ENCODE data around the gene ZNF687.
A peak's percentile ranks its signal among the peaks of the same experiment; 100 is the strongest.

ZNF687 gene

DNA sequence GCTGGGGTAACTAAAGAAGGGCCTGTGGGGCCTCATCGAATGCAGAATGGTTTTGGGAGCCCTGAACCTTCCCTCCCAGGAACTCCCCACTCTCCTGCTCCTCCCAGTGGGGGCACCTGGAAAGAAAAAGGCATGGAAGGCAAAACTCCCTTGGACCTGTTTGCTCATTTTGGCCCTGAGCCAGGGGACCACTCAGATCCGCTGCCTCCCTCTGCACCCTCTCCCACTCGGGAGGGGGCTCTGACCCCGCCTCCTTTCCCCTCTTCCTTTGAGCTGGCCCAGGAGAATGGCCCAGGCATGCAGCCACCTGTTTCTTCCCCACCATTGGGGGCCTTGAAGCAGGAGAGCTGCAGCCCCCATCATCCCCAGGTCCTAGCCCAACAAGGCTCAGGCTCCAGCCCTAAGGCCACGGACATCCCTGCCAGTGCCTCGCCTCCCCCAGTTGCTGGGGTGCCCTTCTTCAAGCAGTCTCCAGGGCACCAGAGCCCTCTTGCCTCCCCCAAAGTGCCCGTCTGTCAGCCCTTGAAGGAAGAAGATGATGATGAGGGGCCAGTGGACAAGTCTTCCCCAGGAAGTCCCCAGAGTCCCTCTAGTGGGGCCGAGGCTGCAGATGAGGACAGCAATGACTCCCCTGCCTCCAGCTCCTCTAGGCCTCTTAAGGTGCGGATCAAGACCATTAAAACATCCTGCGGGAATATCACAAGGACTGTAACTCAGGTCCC lies 4.7 kb downstream of the ZNF687 start:
- no peak overlapping the region for H3K27ac ChIP-seq (ENCODE audit: low read depth, low read length)
- no peaks in the 10 kb centered on the region for H3K27me3 ChIP-seq (ENCODE audit: control insufficient read depth, insufficient read depth, low read length)
- no peaks in the 10 kb centered on the region for H3K4me1 ChIP-seq (ENCODE audit: control insufficient read depth, insufficient read depth, low read length)
- H3K36me3 ChIP-seq (ENCODE audit: control insufficient read depth, insufficient read depth, low read length), result peaks cover 42% of the 10 kb centered on the region
- H3K9ac ChIP-seq (ENCODE audit: low read length), result no peak overlapping the region
- no peak overlapping the region for H3K4me3 ChIP-seq (ENCODE audit: low read length)

GRCh38 chr1:151287341-151287699 lies 5.2 kb downstream of the ZNF687 start:
- H3K36me3 ChIP-seq (ENCODE audit: control insufficient read depth, insufficient read depth, low read length), result peaks cover 46% of the 10 kb centered on the region
- no peak overlapping the region for H3K9ac ChIP-seq (ENCODE audit: low read length)
- H3K4me3 ChIP-seq (ENCODE audit: low read length), result no peak overlapping the region
- H3K27me3 ChIP-seq (ENCODE audit: control insufficient read depth, insufficient read depth, low read length), result no peaks in the 10 kb centered on the region
- H3K27ac ChIP-seq (ENCODE audit: low read depth, low read length), result no peak overlapping the region
- no peaks in the 10 kb centered on the region for H3K4me1 ChIP-seq (ENCODE audit: control insufficient read depth, insufficient read depth, low read length)

GRCh38 chr1:151287767-151288500 lies 5.8 kb downstream of the ZNF687 start:
- Histone ChIP-seq H3K4me3 (ENCODE audit: low read length) (no peak overlapping the region), H3K27me3 (ENCODE audit: control insufficient read depth, insufficient read depth, low read length) (no peaks in the 10 kb centered on the region), H3K27ac (ENCODE audit: low read depth, low read length) (no peak overlapping the region), H3K36me3 (ENCODE audit: control insufficient read depth, insufficient read depth, low read length) (peaks cover 52% of the 10 kb centered on the region), H3K9ac (ENCODE audit: low read length) (no peak overlapping the region), H3K4me1 (ENCODE audit: control insufficient read depth, insufficient read depth, low read length) (no peaks in the 10 kb centered on the region)

DNA sequence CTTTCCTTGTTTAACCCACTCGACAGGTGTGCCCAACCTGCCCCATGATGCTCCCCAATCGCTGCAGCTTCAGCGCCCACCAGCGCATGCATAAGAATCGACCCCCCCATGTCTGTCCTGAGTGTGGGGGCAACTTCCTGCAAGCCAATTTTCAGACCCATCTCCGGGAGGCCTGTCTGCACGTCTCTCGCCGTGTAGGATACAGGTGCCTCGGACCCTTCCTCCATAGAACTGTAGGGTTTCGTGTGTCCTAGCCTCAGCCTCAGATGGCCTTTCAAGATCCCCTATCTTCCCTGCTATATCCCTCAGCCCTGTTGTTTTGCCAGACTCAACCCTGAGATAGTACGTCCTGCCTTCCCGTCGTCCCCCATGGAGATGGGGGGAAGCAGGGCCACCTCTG lies 6.4 kb downstream of the ZNF687 start:
- Histone ChIP-seq H3K27ac (ENCODE audit: low read depth, low read length) (no peak overlapping the region), H3K4me3 (ENCODE audit: low read length) (no peak overlapping the region), H3K36me3 (ENCODE audit: control insufficient read depth, insufficient read depth, low read length) (peaks cover 58% of the 10 kb centered on the region), H3K4me1 (ENCODE audit: control insufficient read depth, insufficient read depth, low read length) (no peaks in the 10 kb centered on the region), H3K9ac (ENCODE audit: low read length) (no peak overlapping the region), H3K27me3 (ENCODE audit: control insufficient read depth, insufficient read depth, low read length) (no peaks in the 10 kb centered on the region)

GRCh38 chr1:151289080-151289935 lies 7.2 kb downstream of the ZNF687 start:
- Histone ChIP-seq H3K36me3 (ENCODE audit: control insufficient read depth, insufficient read depth, low read length) (peaks cover 66% of the 10 kb centered on the region), H3K4me3 (ENCODE audit: low read length) (no peak overlapping the region), H3K27ac (ENCODE audit: low read depth, low read length) (no peak overlapping the region), H3K27me3 (ENCODE audit: control insufficient read depth, insufficient read depth, low read length) (no peaks in the 10 kb centered on the region), H3K9ac (ENCODE audit: low read length) (no peak overlapping the region), H3K4me1 (ENCODE audit: control insufficient read depth, insufficient read depth, low read length) (no peaks in the 10 kb centered on the region)

DNA sequence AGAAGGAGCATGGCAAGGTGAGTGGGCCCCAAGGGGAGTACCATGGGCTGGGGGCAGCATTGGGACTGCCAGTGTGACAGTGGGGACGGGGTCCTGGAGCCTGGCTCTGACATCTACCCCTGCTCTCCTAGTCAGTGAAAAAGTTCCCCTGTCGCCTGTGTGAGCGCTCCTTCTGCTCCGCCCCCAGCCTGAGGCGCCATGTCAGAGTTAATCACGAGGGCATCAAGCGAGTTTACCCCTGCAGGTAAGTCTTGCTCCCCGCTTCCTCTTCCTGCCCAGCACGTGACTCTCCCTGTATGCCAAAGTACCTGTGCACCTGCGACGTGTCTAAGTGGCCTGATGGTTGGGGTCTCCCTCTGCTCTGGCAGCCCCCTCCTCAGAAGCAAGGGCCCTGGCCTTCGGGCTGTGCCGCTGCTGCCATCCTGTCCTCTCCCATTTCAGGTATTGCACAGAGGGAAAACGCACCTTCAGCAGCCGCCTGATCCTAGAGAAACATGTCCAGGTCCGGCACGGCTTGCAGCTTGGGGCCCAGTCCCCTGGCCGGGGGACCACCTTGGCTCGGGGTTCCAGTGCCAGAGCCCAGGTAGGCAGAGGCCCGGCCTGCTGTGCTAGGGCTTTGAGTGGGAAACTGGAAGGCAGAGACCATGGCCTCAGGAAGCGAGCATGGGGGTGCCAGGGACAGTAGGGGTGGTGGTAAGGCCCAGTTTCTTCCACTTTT lies 8.1 kb downstream of the ZNF687 start:
- Histone ChIP-seq H3K9ac (ENCODE audit: low read length) (no peak overlapping the region), H3K4me3 (ENCODE audit: low read length) (no peak overlapping the region), H3K27ac (ENCODE audit: low read depth, low read length) (no peak overlapping the region), H3K27me3 (ENCODE audit: control insufficient read depth, insufficient read depth, low read length) (no peaks in the 10 kb centered on the region), H3K4me1 (ENCODE audit: control insufficient read depth, insufficient read depth, low read length) (no peaks in the 10 kb centered on the region), H3K36me3 (ENCODE audit: control insufficient read depth, insufficient read depth, low read length) (peaks cover 73% of the 10 kb centered on the region)

DNA sequence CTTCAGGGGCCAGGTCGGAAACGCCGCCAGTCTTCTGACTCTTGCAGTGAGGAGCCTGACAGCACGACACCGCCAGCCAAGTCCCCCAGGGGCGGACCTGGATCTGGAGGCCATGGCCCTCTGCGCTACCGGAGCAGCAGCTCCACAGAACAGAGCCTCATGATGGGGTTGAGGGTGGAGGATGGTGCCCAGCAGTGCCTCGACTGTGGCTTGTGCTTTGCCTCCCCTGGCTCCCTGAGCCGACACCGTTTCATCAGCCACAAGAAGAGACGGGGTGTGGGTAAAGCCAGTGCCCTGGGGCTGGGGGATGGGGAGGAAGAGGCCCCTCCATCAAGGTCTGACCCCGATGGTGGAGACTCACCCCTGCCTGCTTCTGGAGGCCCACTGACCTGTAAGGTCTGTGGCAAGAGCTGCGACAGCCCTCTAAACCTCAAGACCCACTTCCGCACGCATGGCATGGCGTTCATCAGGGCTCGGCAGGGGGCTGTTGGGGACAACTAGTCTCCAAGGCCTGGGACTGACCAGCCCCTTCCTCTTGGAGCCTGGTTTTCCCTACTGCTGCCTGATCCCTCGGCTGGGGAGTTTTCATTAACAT lies 8.7 kb downstream of the ZNF687 start:
- Histone ChIP-seq H3K27me3 (ENCODE audit: control insufficient read depth, insufficient read depth, low read length) (no peaks in the 10 kb centered on the region), H3K27ac (ENCODE audit: low read depth, low read length) (no peak overlapping the region), H3K36me3 (ENCODE audit: control insufficient read depth, insufficient read depth, low read length) (peaks cover 78% of the 10 kb centered on the region), H3K4me1 (ENCODE audit: control insufficient read depth, insufficient read depth, low read length) (no peaks in the 10 kb centered on the region), H3K4me3 (ENCODE audit: low read length) (no peak overlapping the region), H3K9ac (ENCODE audit: low read length) (no peak overlapping the region)

DNA sequence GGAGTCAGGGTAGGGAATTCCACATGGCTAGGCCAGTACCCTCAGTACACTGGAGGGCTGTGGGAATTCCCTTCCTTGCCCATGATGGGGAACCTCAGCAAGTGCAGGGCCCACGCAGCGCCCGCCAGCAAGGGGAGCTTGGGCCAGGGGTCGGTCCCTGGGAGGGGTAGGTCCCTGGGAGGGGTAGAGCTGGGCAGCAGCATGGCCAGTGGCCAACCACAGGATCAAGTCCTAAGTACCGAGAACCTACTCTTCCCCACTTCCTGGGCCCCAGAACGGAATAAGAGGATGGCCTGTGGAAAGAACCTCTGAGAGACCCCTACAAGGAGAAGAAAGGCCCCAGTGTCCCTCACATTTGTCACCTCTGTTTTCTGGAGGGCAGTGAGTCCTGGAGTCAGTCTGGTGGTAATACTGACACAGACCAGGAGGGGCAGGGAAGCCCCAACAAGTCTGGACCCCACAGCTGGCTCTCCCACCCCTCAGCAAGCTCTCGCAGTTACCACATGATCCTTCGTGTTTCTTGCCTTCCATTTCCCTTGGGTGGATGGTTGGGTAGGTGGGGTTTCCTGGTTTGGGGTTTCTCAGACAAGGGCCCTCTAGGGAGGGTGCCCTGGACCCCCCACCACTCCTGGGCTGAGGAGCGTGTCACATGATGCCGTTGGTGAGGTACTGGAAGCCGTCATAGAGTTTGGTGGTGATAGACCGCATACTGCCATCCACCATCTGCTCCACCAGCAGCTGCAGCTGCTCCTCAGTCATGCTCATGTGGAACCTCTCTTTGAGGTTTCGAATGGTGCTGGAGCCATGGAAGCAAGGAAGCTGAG lies 10.3 kb downstream of the ZNF687 start:
- Histone ChIP-seq H3K4me1 (ENCODE audit: control insufficient read depth, insufficient read depth, low read length) (no peaks in the 10 kb centered on the region), H3K27me3 (ENCODE audit: control insufficient read depth, insufficient read depth, low read length) (no peaks in the 10 kb centered on the region), H3K4me3 (ENCODE audit: low read length) (no peak overlapping the region), H3K36me3 (ENCODE audit: control insufficient read depth, insufficient read depth, low read length) (peaks cover 81% of the 10 kb centered on the region), H3K9ac (ENCODE audit: low read length) (peak overlapping the region; percentile 17), H3K27ac (ENCODE audit: low read depth, low read length) (no peak overlapping the region)

DNA sequence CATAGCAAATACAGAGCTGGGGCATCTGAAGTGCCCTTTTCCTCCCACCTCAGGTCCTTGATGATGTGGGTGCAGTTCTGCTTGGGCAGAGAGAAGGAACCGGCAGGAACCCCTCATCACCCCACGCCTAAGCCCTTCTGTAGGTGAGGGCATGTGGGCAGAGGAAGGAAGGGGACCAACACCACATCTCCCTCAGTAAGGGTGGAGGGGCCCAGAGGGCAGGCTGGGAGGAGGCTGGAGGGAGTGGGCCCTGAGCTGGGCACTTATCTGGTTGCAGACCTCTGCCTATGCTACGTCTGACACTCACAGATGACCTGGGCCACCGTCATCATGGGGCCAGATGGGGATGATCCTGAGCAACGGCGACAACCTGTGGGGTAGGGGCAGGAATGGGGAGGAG lies 11.0 kb downstream of the ZNF687 start:
- H3K4me3 ChIP-seq (ENCODE audit: low read length), result no peak overlapping the region
- H3K27me3 ChIP-seq (ENCODE audit: control insufficient read depth, insufficient read depth, low read length), result no peaks in the 10 kb centered on the region
- H3K36me3 ChIP-seq (ENCODE audit: control insufficient read depth, insufficient read depth, low read length), result peaks cover 80% of the 10 kb centered on the region
- peak overlapping the region; percentile 17 for H3K9ac ChIP-seq (ENCODE audit: low read length)
- H3K4me1 ChIP-seq (ENCODE audit: control insufficient read depth, insufficient read depth, low read length), result no peaks in the 10 kb centered on the region
- H3K27ac ChIP-seq (ENCODE audit: low read depth, low read length), result no peak overlapping the region

DNA sequence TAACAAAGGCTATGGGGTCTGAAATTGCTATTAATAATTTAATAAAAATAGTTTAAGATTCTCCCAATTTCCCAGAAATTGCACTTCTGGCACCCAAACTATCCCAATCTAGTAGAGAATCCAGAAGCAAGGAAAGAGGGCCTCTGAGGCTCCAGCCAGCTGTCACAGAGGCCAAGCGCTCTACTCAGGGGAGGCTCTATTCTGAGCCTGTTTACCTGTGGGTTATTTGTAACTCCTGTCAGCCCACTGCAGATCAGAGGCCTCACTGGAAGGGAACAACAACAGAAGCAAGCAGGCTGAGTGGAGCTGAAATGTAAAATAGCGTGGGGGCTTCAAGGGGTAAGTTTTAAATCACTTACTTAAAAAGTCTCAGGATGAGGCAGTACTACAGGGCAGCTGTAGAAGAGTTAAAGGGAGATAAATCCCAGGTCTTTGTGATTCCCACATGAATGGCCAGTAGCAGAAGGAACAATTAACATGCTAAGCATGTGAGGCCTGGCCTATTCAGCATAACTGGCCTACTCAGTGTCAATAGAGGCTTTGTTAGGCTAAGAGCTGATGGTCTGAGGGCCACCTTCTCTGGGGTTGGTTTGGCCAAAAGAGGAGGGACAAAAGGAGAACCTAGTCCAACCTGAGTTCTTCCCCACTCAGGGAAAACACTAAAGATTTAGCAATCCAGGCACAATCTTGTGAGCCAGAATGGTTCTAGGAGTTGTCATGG lies 12.8 kb downstream of the ZNF687 start:
- Histone ChIP-seq H3K36me3 (ENCODE audit: control insufficient read depth, insufficient read depth, low read length) (peaks cover 74% of the 10 kb centered on the region), H3K9ac (ENCODE audit: low read length) (no peak overlapping the region), H3K27ac (ENCODE audit: low read depth, low read length) (no peak overlapping the region), H3K4me1 (ENCODE audit: control insufficient read depth, insufficient read depth, low read length) (no peaks in the 10 kb centered on the region), H3K4me3 (ENCODE audit: low read length) (no peak overlapping the region), H3K27me3 (ENCODE audit: control insufficient read depth, insufficient read depth, low read length) (no peaks in the 10 kb centered on the region)

Measured in rectal smooth muscle tissue (tissue), 1 donor.